Small intestine (tissue), 7 donors: ENCODE measurements around the gene SLC25A38. TPM values are rescaled to one million over a fixed set of nuclear protein-coding genes. Genes with fewer than 3 reads are reported as not detected.

Source experiments
- DNase-seq, 2 donors: peaks; one replicate each; pipeline versions ENCODE4 v3.0.0 to v3.0.0-alpha.2; 2013
- FAIRE-seq: peaks from 2 replicates; lab custom pipeline; 2012; peaks lifted over from hg19 to GRCh38; lab: Jason Lieb, UNC
- H3K27ac ChIP-seq, 3 donors: one replicate each; pipeline ENCODE4 v1.5.1; 2013; ENCODE audit warnings: low read length in 2 of 3, mild to moderate bottlenecking in 2 of 3, control low read depth in 1 of 3, inconsistent platforms in 1 of 3, low read depth in 1 of 3, moderate library complexity in 1 of 3
- H3K27me3 ChIP-seq, 3 donors: one replicate each; pipeline ENCODE4 v1.6.1; 2013; ENCODE audit warnings: low read length in 3 of 3, inconsistent platforms in 1 of 3; ENCODE audit not compliant: control insufficient read depth in 3 of 3, insufficient read depth in 3 of 3
- H3K36me3 ChIP-seq, 3 donors: one replicate each; pipeline ENCODE4 v1.6.1; 2013; ENCODE audit warnings: low read length in 3 of 3, inconsistent platforms in 1 of 3, low read depth in 1 of 3, mild to moderate bottlenecking in 1 of 3, moderate library complexity in 1 of 3; ENCODE audit not compliant: control insufficient read depth in 3 of 3, insufficient read depth in 2 of 3
- H3K4me1 ChIP-seq, 3 donors: one replicate each; pipeline ENCODE4 v1.6.1; 2013; ENCODE audit warnings: low read length in 2 of 3, inconsistent platforms in 1 of 3, low read depth in 1 of 3, mild to moderate bottlenecking in 1 of 3, moderate library complexity in 1 of 3; ENCODE audit not compliant: control insufficient read depth in 3 of 3, insufficient read depth in 2 of 3
- H3K4me3 ChIP-seq, 3 donors: one replicate each; pipeline ENCODE4 v1.5.1; 2013; ENCODE audit warnings: low read length in 3 of 3, control low read depth in 1 of 3, inconsistent platforms in 1 of 3, low read depth in 1 of 3, mild to moderate bottlenecking in 1 of 3, moderate library complexity in 1 of 3
- H3K9me3 ChIP-seq, 2 donors: one replicate each; pipeline ENCODE4 v1.6.1; 2013; ENCODE audit warnings: low read depth in 1 of 2, low read length in 1 of 2; ENCODE audit not compliant: control insufficient read depth in 2 of 2, insufficient read depth in 1 of 2
- WGBS, 3 donors: extraction: QIAGEN DNeasy Blood & Tissue Kit; methylation state at CpG; one replicate each; pipeline ENCODE4 v1.1.7; 2013; 5-methylcytosine and 5-hydroxymethylcytosine counted together
- polyA plus RNA-seq, 4 donors: library from polyadenylated mRNA; stranded (reverse) in 3 of 4; unstranded in 1 of 4; fragments of 200-250 nt in 3 of 4; fragments of 120-200 nt in 1 of 4; gene quantifications; one replicate each; pipeline versions ENCODE4 v1.2.1 to v1.2.3, GENCODE V29; 2013
- donor health status: healthy with polysubstance abuse.
- donor health status: control.
- donor health status: control.
- donor health status: Bipolar disorder and iron deficiency.
- donor health status: healthy.

SLC25A38 gene
- polyA plus RNA-seq, 4 donors: 17.3 to 42.9 (median 30.8) TPM

- Histone ChIP-seq H3K4me1 (peaks cover 6 to 20% (median 13%) of the 10 kb centered on the region in 3 donors), H3K27ac (no peak overlapping the region), H3K27me3 (no peaks in the 10 kb centered on the region), H3K36me3 (peaks cover 9 to 25% (median 12%) of the 10 kb centered on the region in 3 donors), H3K4me3 (no peak overlapping the region), H3K9me3 (no peaks in the 10 kb centered on the region)
- DNase-seq (no peak), FAIRE-seq (no peak)
- 64 to 70% (median 66%) methylated on average over 2 of the region's 2 CpGs for WGBS, 3 donors
Observed at GRCh38 chr3:39388741-39389248, 5.6 kb downstream of the SLC25A38 start.

GRCh38 chr3:39390181-39390580, 7.0 kb downstream of the SLC25A38 start:
- peaks cover 9 to 28% (median 17%) of the 10 kb centered on the region in 3 donors for H3K36me3 ChIP-seq
- FAIRE-seq: no peak

GRCh38 chr3:39396690-39397089, 13.5 kb downstream of the SLC25A38 start:
- DNase-seq (no peak), FAIRE-seq (no peak)
- Histone ChIP-seq H3K4me3 (no peak overlapping the region), H3K9me3 (no peaks in the 10 kb centered on the region), H3K27ac (no peak overlapping the region), H3K36me3 (peaks cover 13 to 56% (median 19%) of the 10 kb centered on the region in 3 donors), H3K4me1 (no peaks in the 10 kb centered on the region), H3K27me3 (no peaks in the 10 kb centered on the region)
- 87 to 94% (median 91%) methylated on average over 3 of the region's 3 CpGs for WGBS, 3 donors

More at GRCh38 chr3:39390181-39390580, 7.0 kb downstream of the SLC25A38 start:
- peaks cover 6 to 20% (median 13%) of the 10 kb centered on the region in 3 donors for H3K4me1 ChIP-seq
- H3K9me3 ChIP-seq: no peaks in the 10 kb centered on the region
- H3K27ac ChIP-seq: no peak overlapping the region
- no peak overlapping the region for H3K4me3 ChIP-seq
- no peaks in the 10 kb centered on the region for H3K27me3 ChIP-seq
- no peak for DNase-seq
- 86 to 94% (median 86%) methylated on average over 4 of the region's 4 CpGs for WGBS, 3 donors

- Histone ChIP-seq H3K27ac (no peak overlapping the region), H3K4me1 (no peaks in the 10 kb centered on the region), H3K27me3 (no peaks in the 10 kb centered on the region), H3K4me3 (no peak overlapping the region), H3K9me3 (no peaks in the 10 kb centered on the region), H3K36me3 (peaks cover 6 to 44% (median 12%) of the 10 kb centered on the region in 3 donors)
- WGBS, 3 donors: 75 to 90% (median 88%) methylated on average over 4 of the region's 4 CpGs
- DNase-seq (no peak), FAIRE-seq (no peak)
Observed at GRCh38 chr3:39398700-39399099, 15.5 kb downstream of the SLC25A38 start.

GRCh38 chr3:39401983-39402382, 18.8 kb downstream of the SLC25A38 start:
- FAIRE-seq (no peak), DNase-seq (no peak)
- no peaks in the 10 kb centered on the region for H3K4me1 ChIP-seq
- H3K27me3 ChIP-seq: no peaks in the 10 kb centered on the region
- WGBS, 3 donors: 60 to 67% (median 66%) methylated on average over 2 of the region's 2 CpGs
- no peak overlapping the region for H3K4me3 ChIP-seq
- no peaks in the 10 kb centered on the region for H3K9me3 ChIP-seq
- H3K36me3 ChIP-seq: peaks cover 3 to 28% (median 3%) of the 10 kb centered on the region in 3 donors
- H3K27ac ChIP-seq: no peak overlapping the region

GRCh38 chr3:39404943-39405686, 21.9 kb downstream of the SLC25A38 start:
- no peaks in the 10 kb centered on the region for H3K9me3 ChIP-seq
- peaks cover 0 to 16% (median 4%) of the 10 kb centered on the region in 3 donors for H3K4me1 ChIP-seq
- H3K27ac ChIP-seq: no peak overlapping the region
- DNase-seq (no peak), FAIRE-seq (no peak)
- H3K36me3 ChIP-seq: peaks cover 0 to 26% (median 6%) of the 10 kb centered on the region in 3 donors
- no peak overlapping the region for H3K4me3 ChIP-seq
- no peaks in the 10 kb centered on the region for H3K27me3 ChIP-seq
- 90 to 94% (median 91%) methylated on average over 15 of the region's 15 CpGs for WGBS, 3 donors

GRCh38 chr3:39405687-39406367, 22.7 kb downstream of the SLC25A38 start:
- WGBS, 3 donors: 74 to 79% (median 76%) methylated on average over 12 to 13 of the region's 13 CpGs
- Histone ChIP-seq H3K36me3 (peaks cover 3 to 30% (median 4%) of the 10 kb centered on the region in 3 donors), H3K4me3 (peak overlapping the region; percentile 27 to 73 (median 59)), H3K27ac (peak overlapping the region; percentile 50 to 89 (median 85)), H3K9me3 (no peaks in the 10 kb centered on the region), H3K27me3 (no peaks in the 10 kb centered on the region), H3K4me1 (peaks cover 0 to 16% (median 4%) of the 10 kb centered on the region in 3 donors)
- FAIRE-seq: no peak
- no peak for DNase-seq
